ENCODE measurements around the gene CELA3B. TPM values are rescaled to one million over a fixed set of nuclear protein-coding genes. Genes with fewer than 3 reads are reported as not detected.
"Not testable (repeated sequence)": the region's sequence is repeated elsewhere in the genome, so short reads cannot be mapped to it uniquely, and the experiment has no call there.

The CELA3B gene
- total RNA-seq, 4 donors from 2014 or later: 2.0 TPM; not detected in 3

- ATAC-seq (ENCODE audit: low FRiP score): no peak
- no peak for TF ChIP-seq CTCF (IDR thresholded peaks at IDR 0.05)
- DNase-seq (ENCODE audit: low spot score): no peak
Measured at GRCh38 chr1:21938732-21939538, 37.9 kb upstream of the CELA3B start.

- peak; percentile 89 for DNase-seq (ENCODE audit: low spot score)
- TF ChIP-seq CTCF (IDR thresholded peaks at IDR 0.05): no peak
- peak; percentile 54 for ATAC-seq (ENCODE audit: low FRiP score)
Measured at GRCh38 chr1:21939650-21940374, 37.0 kb upstream of the CELA3B start.

- no peak for ATAC-seq (ENCODE audit: low FRiP score)
- TF ChIP-seq CTCF (IDR thresholded peaks at IDR 0.05): no peak
Measured at GRCh38 chr1:21940492-21940891, 36.3 kb upstream of the CELA3B start.

GRCh38 chr1:21941370-21941769 lies 35.5 kb upstream of the CELA3B start:
- no peak for TF ChIP-seq CTCF (IDR thresholded peaks at IDR 0.05)
- ATAC-seq (ENCODE audit: low FRiP score) (no peak), DNase-seq (ENCODE audit: low spot score) (no peak)

More at GRCh38 chr1:21940492-21940891, 36.3 kb upstream of the CELA3B start:
- DNase-seq (ENCODE audit: low spot score): no peak

GRCh38 chr1:21942464-21942863 lies 34.4 kb upstream of the CELA3B start:
- TF ChIP-seq CTCF (IDR thresholded peaks at IDR 0.05): no peak
- no peak for ATAC-seq (ENCODE audit: low FRiP score)

GRCh38 chr1:21942959-21943640 lies 33.7 kb upstream of the CELA3B start:
- ATAC-seq (ENCODE audit: low FRiP score): peak; percentile 62

More at GRCh38 chr1:21942464-21942863, 34.4 kb upstream of the CELA3B start:
- DNase-seq (ENCODE audit: low spot score): no peak

GRCh38 chr1:21944733-21945073 lies 32.1 kb upstream of the CELA3B start:
- DNase-seq (ENCODE audit: low spot score): no peak
- no peak for TF ChIP-seq CTCF (IDR thresholded peaks at IDR 0.05)
- ATAC-seq (ENCODE audit: low FRiP score): no peak

More at GRCh38 chr1:21942959-21943640, 33.7 kb upstream of the CELA3B start:
- DNase-seq (ENCODE audit: low spot score): not testable (repeated sequence)

All from omental fat pad (tissue), 4 donors.